Vagina (tissue), 2 donors: ENCODE data around the gene CFD.

Experiments
- CTCF ChIP-seq, 3 experiments: fragments of 450-650 bp in 2 of 3; fragments of 200-600 bp in 1 of 3; sonication (generic) in 1 of 3; IDR thresholded peaks; one replicate each; pipeline ENCODE4 v1.5.1; 2017 to 2019; ENCODE audit warnings: antibody characterized with exemption in 3 of 3, mild to moderate bottlenecking in 2 of 3, moderate library complexity in 2 of 3
- POLR2A ChIP-seq, 2 donors: fragments of 450-650 bp; IDR thresholded peaks; one replicate each; pipeline ENCODE4 v1.6.1; 2017; ENCODE audit warnings: antibody characterized with exemption in 2 of 2, mild to moderate bottlenecking in 2 of 2, moderate library complexity in 2 of 2
- POLR2AphosphoS5 ChIP-seq, 2 donors: sonication (generic); formaldehyde crosslinking; IDR thresholded peaks; one replicate each; pipeline ENCODE4 v1.9.0; 2017; ENCODE audit warnings: antibody characterized with exemption in 2 of 2, mild to moderate bottlenecking in 2 of 2, low read depth in 1 of 2; ENCODE audit not compliant: insufficient read depth in 1 of 2

DNA sequence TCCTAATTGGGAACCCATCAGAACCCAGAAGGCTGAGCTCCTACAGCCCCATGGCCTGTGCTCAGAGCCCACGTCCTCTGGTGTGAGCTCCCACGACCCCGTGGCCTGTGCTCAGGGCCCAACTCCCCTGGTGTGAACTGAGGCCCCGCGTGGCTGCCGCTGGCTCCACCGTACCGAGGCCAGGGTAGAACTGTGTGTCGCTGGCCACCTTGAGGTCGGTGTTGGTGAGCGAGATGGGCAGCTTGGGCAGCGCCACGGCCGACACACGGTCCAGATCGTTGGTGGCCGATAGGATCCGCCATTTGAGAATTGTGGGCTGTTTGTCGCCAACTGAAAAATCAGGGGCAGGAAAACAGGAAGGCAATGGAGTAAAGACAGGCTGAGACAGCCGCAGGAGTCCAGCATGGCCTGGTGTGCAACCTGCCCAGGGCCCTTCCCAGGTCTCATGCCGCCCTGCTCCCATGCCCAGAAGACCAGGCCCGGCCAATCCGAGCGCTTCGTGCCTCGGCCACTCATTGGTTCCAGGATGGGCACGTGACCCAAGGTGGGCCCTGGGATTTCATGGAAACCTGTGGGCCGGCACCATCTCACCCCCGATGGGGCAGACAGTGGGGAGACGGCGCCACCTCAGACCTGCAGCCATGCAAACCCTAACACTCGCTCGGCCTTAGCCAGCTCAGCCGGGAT, 22.1 kb downstream of the CFD start:
- TF ChIP-seq CTCF (IDR thresholded peaks at IDR 0.05) (no peak), POLR2AphosphoS5 (IDR thresholded peaks at IDR 0.05; ENCODE audit: insufficient read depth in 1 of 2, low read depth in 1 of 2) (no peak), POLR2A (IDR thresholded peaks at IDR 0.05) (no peak)
